Measurements from ENCODE around the gene BAIAP2.

DNA sequence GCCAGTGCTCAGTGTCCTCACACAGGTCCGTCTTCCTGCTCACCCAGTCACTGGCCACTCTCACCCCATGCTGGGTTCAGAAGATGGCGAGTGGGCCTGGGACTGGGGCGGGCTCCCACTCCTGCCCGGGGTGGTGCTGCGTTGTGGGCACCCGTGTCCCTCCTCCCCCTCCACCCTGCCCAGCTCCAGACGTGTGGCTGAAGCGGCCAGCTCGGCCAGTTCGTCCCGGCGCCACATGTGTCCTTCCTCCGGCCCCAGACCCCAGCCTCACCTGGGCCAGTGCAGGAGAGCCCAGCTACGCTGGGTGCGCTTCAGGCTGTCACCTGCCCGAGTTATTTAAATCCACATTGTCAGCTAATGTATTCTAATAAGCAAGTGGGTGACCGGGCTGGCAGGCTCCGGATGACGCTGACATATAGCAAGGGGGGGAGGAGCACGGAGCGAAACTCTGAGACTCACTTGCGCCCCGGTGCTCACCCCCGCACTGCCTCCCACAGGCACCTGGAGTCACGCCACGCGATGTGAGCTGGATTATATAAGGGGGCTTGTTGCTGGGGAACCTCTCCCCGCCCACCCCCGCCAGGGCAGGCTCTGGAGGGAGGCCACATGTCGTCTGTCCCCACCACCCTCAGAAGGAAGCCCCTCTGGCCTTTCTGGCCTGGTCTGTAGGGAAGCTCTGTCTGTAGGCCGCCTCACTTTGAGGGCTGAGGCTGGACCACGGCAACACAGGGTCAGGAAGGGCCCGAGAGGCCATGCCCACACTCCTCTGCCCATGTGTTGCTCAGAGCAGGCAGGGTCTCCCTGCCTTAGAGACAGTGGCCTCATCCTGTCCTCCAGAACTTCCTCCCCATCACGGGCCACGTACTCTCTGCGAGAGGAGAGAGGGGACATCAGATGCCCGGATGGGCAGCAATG, 7.1 kb upstream of the BAIAP2 start:
- TF ChIP-seq, protein P1, sequence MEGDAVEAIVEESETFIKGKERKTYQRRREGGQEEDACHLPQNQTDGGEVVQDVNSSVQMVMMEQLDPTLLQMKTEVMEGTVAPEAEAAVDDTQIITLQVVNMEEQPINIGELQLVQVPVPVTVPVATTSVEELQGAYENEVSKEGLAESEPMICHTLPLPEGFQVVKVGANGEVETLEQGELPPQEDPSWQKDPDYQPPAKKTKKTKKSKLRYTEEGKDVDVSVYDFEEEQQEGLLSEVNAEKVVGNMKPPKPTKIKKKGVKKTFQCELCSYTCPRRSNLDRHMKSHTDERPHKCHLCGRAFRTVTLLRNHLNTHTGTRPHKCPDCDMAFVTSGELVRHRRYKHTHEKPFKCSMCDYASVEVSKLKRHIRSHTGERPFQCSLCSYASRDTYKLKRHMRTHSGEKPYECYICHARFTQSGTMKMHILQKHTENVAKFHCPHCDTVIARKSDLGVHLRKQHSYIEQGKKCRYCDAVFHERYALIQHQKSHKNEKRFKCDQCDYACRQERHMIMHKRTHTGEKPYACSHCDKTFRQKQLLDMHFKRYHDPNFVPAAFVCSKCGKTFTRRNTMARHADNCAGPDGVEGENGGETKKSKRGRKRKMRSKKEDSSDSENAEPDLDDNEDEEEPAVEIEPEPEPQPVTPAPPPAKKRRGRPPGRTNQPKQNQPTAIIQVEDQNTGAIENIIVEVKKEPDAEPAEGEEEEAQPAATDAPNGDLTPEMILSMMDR (IDR thresholded peaks at IDR 0.05; ENCODE audit: low read length): no peak
- peak; percentile 40 for TF ChIP-seq EZH2 (optimal IDR thresholded peaks at IDR 0.05; ENCODE audit: low read depth, low read length)
